Natural killer cell (primary cell): Measurements from ENCODE around the gene GTF2E1. TPM values are rescaled to one million over a fixed set of nuclear protein-coding genes. Genes with fewer than 3 reads are reported as not detected.

Experiments
- ATAC-seq, 3 donors: fragments of 150-1000 bp in 2 of 3; fragments of 200-7000 bp in 1 of 3; cut with Tn5 transposase; 1 replicate in 1 of 3; 2 replicates in 2 of 3; pipeline ENCODE4 v1.10.0; 2021; ENCODE audit warnings: mild to moderate bottlenecking in 2 of 3, moderate library complexity in 2 of 3
- DNase-seq, 2 donors: peaks; one replicate each; pipeline versions ENCODE4 v3.0.0 to v3.0.0-alpha.2; 2013 to 2021; ENCODE audit warnings: mixed read lengths in 1 of 2
- H3K27ac ChIP-seq: one replicate; pipeline ENCODE4 v1.5.1; 2013; ENCODE audit warnings: mild to moderate bottlenecking, low read length
- H3K27me3 ChIP-seq: one replicate; pipeline ENCODE4 v1.6.1; 2013; ENCODE audit warnings: low read length; ENCODE audit not compliant: control insufficient read depth, insufficient read depth
- H3K36me3 ChIP-seq: one replicate; pipeline ENCODE4 v1.6.1; 2013; ENCODE audit warnings: low read length; ENCODE audit not compliant: control insufficient read depth, insufficient read depth
- H3K4me1 ChIP-seq: one replicate; pipeline ENCODE4 v1.6.1; 2013; ENCODE audit warnings: low read length; ENCODE audit not compliant: control insufficient read depth, insufficient read depth
- H3K4me3 ChIP-seq: one replicate; pipeline ENCODE4 v1.5.1; 2013; ENCODE audit warnings: low read length
- H3K9me3 ChIP-seq: one replicate; pipeline ENCODE4 v1.6.1; 2013; ENCODE audit warnings: low read length; ENCODE audit not compliant: control insufficient read depth, insufficient read depth
- H3K27ac Mint-ChIP-seq, 2 donors: one replicate each; pipeline ENCODE4 v1.8.0; 2022; ENCODE audit warnings: mild to moderate bottlenecking in 2 of 2, mixed read lengths in 2 of 2, moderate library complexity in 1 of 2
- H3K27me3 Mint-ChIP-seq, 2 donors: one replicate each; pipeline ENCODE4 v1.8.0; 2022; ENCODE audit warnings: low read depth in 2 of 2, mixed read lengths in 2 of 2
- H3K36me3 Mint-ChIP-seq: one replicate; pipeline ENCODE4 v1.8.0; 2022; ENCODE audit warnings: mixed read lengths
- H3K4me1 Mint-ChIP-seq, 2 donors: one replicate each; pipeline ENCODE4 v1.8.0; 2022; ENCODE audit warnings: mixed read lengths in 2 of 2
- H3K4me3 Mint-ChIP-seq: one replicate; pipeline ENCODE4 v1.8.0; 2022; ENCODE audit warnings: mild to moderate bottlenecking, moderate library complexity, mixed read lengths
- H3K9me3 Mint-ChIP-seq, 2 donors: one replicate each; pipeline ENCODE4 v1.8.0; 2022; ENCODE audit warnings: mixed read lengths in 2 of 2
- CTCF ChIP-seq: fragments of 200-600 bp; IDR thresholded peaks from one replicate; pipeline ENCODE4 v1.8.0; 2022; ENCODE audit warnings: antibody characterized with exemption
- WGBS: methylation state at CpG from one replicate; pipeline ENCODE4 v1.1.7; 2013; ENCODE audit warnings: missing lambda C conversion rate; ENCODE audit not compliant: insufficient coverage; 5-methylcytosine and 5-hydroxymethylcytosine counted together
- intact Hi-C: fragments of 100-400 bp; cut with micrococcal nuclease; formaldehyde crosslinking; loops from one replicate; pipeline ENCODE4 v1.14.2; 2022
- total RNA-seq, 4 donors: library from RNA; stranded (reverse); fragments of 120-200 nt in 1 of 4; gene quantifications; one replicate each; pipeline versions ENCODE4 v1.2.3 to v1.2.4, GENCODE V29; 2013 to 2022

The GTF2E1 gene
- 10 to 100 TPM; 10.9 to 15.7 (median 12.7) TPM for total RNA-seq
- total RNA-seq (2013) = 20.3 TPM

- DNase-seq (peak; percentile 97 to 99), ATAC-seq (peak; percentile 94 to 99 (median 96))
- H3K4me1 Mint-ChIP-seq = peaks cover 34 to 41% of the 10 kb centered on the region in 2 donors
- intact Hi-C loops = loop anchor here (1.0 to 5.0 kb wide), 4 partner anchors 146 to 1095 kb away; partner anchors contain the start of genes EAF2, IQCB1 and NDUFB4
- no peaks in the 10 kb centered on the region for H3K27me3 ChIP-seq
- WGBS = 0% methylated on average over 39 of the region's 39 CpGs
- H3K4me3 ChIP-seq = peak within 1 kb of the TSS; percentile 91
- H3K9me3 Mint-ChIP-seq = peaks cover 0 to under 1% of the 10 kb centered on the region in 2 donors
- no peaks in the 10 kb centered on the region for H3K36me3 Mint-ChIP-seq
- peak within 1 kb of the TSS; percentile 100 for H3K27ac ChIP-seq
- peak within 1 kb of the TSS; percentile 95 for H3K4me3 Mint-ChIP-seq
- H3K36me3 ChIP-seq = peaks cover 2% of the 10 kb centered on the region
- TF ChIP-seq CTCF = no peak
- peak within 1 kb of the TSS; percentile 97 to 99 for H3K27ac Mint-ChIP-seq
- H3K9me3 ChIP-seq = no peaks in the 10 kb centered on the region
- H3K27me3 Mint-ChIP-seq = no peaks in the 10 kb centered on the region
- peaks cover 14% of the 10 kb centered on the region for H3K4me1 ChIP-seq
Observed at GRCh38 chr3:120742198-120742848, at the start of gene GTF2E1, which contains the start of gene RABL3. Gene GTF2E1 (plus strand): TSS chr3:120742744. CDS start chr3:120750553, 7,809 bp downstream. Gene RABL3 (minus strand): TSS chr3:120742516. CDS start chr3:120742507, 9 bp downstream.

- Mint-ChIP-seq H3K4me3 (no peak overlapping the region), H3K4me1 (no peaks in the 10 kb centered on the region), H3K27me3 (no peaks in the 10 kb centered on the region), H3K9me3 (no peaks in the 10 kb centered on the region), H3K36me3 (no peaks in the 10 kb centered on the region), H3K27ac (no peak overlapping the region)
- no peaks in the 10 kb centered on the region for H3K4me1 ChIP-seq
- no peak overlapping the region for H3K27ac ChIP-seq
- H3K4me3 ChIP-seq = no peak overlapping the region
- ATAC-seq (no peak), DNase-seq (no peak)
- no CpG with 5 or more reads among the region's 1 CpG for WGBS
- no peaks in the 10 kb centered on the region for H3K9me3 ChIP-seq
- TF ChIP-seq CTCF = no peak
- H3K36me3 ChIP-seq = peaks cover 16% of the 10 kb centered on the region
- no peaks in the 10 kb centered on the region for H3K27me3 ChIP-seq
- intact Hi-C loops = no loop called here
Observed at GRCh38 chr3:120693439-120694171, 48.9 kb upstream of the GTF2E1 start.

- no peak for ATAC-seq
- no peak overlapping the region for H3K27ac ChIP-seq
- TF ChIP-seq CTCF = no peak
- intact Hi-C loops = no loop called here
- WGBS = 97% methylated on average over 2 of the region's 3 CpGs
- peaks cover 12% of the 10 kb centered on the region for H3K36me3 ChIP-seq
- H3K4me1 ChIP-seq = no peaks in the 10 kb centered on the region
- H3K9me3 Mint-ChIP-seq = peaks cover 4 to 5% of the 10 kb centered on the region in 2 donors
- peaks cover 16% of the 10 kb centered on the region for H3K36me3 Mint-ChIP-seq
- no peaks in the 10 kb centered on the region for H3K4me1 Mint-ChIP-seq
- peaks cover 4% of the 10 kb centered on the region for H3K9me3 ChIP-seq
- no peak for DNase-seq
- no peaks in the 10 kb centered on the region for H3K27me3 ChIP-seq
- no peaks in the 10 kb centered on the region for H3K27me3 Mint-ChIP-seq
- no peak overlapping the region for H3K4me3 Mint-ChIP-seq
- H3K4me3 ChIP-seq = no peak overlapping the region
- no peak overlapping the region for H3K27ac Mint-ChIP-seq
Observed at GRCh38 chr3:120699333-120699732, 43.2 kb upstream of the GTF2E1 start.
